Fibroblast of lung (primary cell): ENCODE measurements around the gene TTBK2. TPM values are rescaled to one million over a fixed set of nuclear protein-coding genes. Genes with fewer than 3 reads are reported as not detected.
"Not testable (repeated sequence)": the region's sequence is repeated elsewhere in the genome, so short reads cannot be mapped to it uniquely, and the experiment has no call there.

Experiments
- DNase-seq, 2 donors: peaks; one replicate each; pipeline versions ENCODE4 v3.0.0 to v3.0.0-alpha.2; 2010; ENCODE audit warnings: low read depth in 2 of 2
- H2AFZ ChIP-seq: 2 replicates; pipeline ENCODE4 v1.5.1; 2012; ENCODE audit warnings: low read length, control low read depth, inconsistent platforms
- H3K27ac ChIP-seq: 2 replicates; pipeline ENCODE4 v1.5.1; 2011; ENCODE audit warnings: low read length, control low read depth; ENCODE audit not compliant: insufficient read depth
- H3K27me3 ChIP-seq: 2 replicates; pipeline ENCODE4 v1.5.1; 2011; ENCODE audit warnings: mild to moderate bottlenecking, low read length; ENCODE audit not compliant: control insufficient read depth, insufficient read depth
- H3K36me3 ChIP-seq: 2 replicates; pipeline ENCODE4 v1.5.1; 2011; ENCODE audit warnings: low read length; ENCODE audit not compliant: control insufficient read depth, insufficient read depth
- H3K4me1 ChIP-seq: 2 replicates; pipeline ENCODE4 v1.5.1; 2011; ENCODE audit warnings: low read length; ENCODE audit not compliant: control insufficient read depth, insufficient read depth; ENCODE audit errors: extremely low read depth
- H3K4me2 ChIP-seq: 2 replicates; pipeline ENCODE4 v1.5.1; 2011; ENCODE audit warnings: low read length, control low read depth; ENCODE audit not compliant: insufficient read depth; ENCODE audit errors: extremely low read depth
- H3K4me3 ChIP-seq, 4 experiments: fragments of 200-600 bp in 1 of 4; sonication (generic) in 1 of 4; replicated peaks in 1 of 4; 2 replicates each; pipeline ENCODE4 v1.5.1; 2011 to 2016; ENCODE audit warnings: low read length in 4 of 4, low read depth in 3 of 4, mild to moderate bottlenecking in 3 of 4, control low read depth in 2 of 4, inconsistent platforms in 1 of 4, mixed read lengths in 1 of 4; ENCODE audit not compliant: insufficient read depth in 1 of 4; ENCODE audit errors: control extremely low read depth in 1 of 4
- H3K79me2 ChIP-seq: 2 replicates; pipeline ENCODE4 v1.5.1; 2012; ENCODE audit warnings: mild to moderate bottlenecking, low read length, inconsistent platforms; ENCODE audit not compliant: control insufficient read depth, insufficient read depth
- H3K9ac ChIP-seq: 2 replicates; pipeline ENCODE4 v1.5.1; 2011; ENCODE audit warnings: mild to moderate bottlenecking, low read length, control low read depth; ENCODE audit not compliant: insufficient read depth
- H3K9me3 ChIP-seq: 2 replicates; pipeline ENCODE4 v1.5.1; 2012; ENCODE audit warnings: low read depth, low read length; ENCODE audit not compliant: control insufficient read depth, insufficient read depth
- H4K20me1 ChIP-seq: 2 replicates; pipeline ENCODE4 v1.5.1; 2011; ENCODE audit warnings: low read length; ENCODE audit not compliant: control insufficient read depth, insufficient read depth; ENCODE audit errors: extremely low read depth
- EZH2 ChIP-seq: IDR thresholded peaks from 2 replicates; pipeline ENCODE4 v1.5.1; 2012; ENCODE audit warnings: low read length, control low read depth, mild to moderate bottlenecking; ENCODE audit errors: missing control alignments
- polyA plus RNA-seq, 2 donors: library from polyadenylated mRNA; depleted of rRNA in 1 of 2; stranded (reverse) in 1 of 2; unstranded in 1 of 2; fragments of >200 nt; gene quantifications; 2 replicates each; pipeline ENCODE4 v1.2.1, GENCODE V29; 2011 to 2012; ENCODE audit warnings: missing spikeins in 1 of 2
- total RNA-seq: library from RNA; depleted of rRNA; stranded (reverse); fragments of >200 nt; gene quantifications from 2 replicates; pipeline ENCODE4 v1.2.1, GENCODE V29; 2014
- TF ChIP-seq, protein P1 (sequence below), 2 donors: IDR thresholded peaks in 1 of 2; conservative IDR thresholded peaks in 1 of 2; 1 replicate in 1 of 2; 2 replicates in 1 of 2; pipeline ENCODE4 v1.5.1; 2011 to 2012; ENCODE audit warnings: low read length in 2 of 2, control low read depth in 1 of 2, inconsistent platforms in 1 of 2, low read depth in 1 of 2, mild to moderate bottlenecking in 1 of 2

The TTBK2 gene
- total and polyA plus RNA-seq, 2 donors (not counting 1 experiment from before 2014, with no cell fraction given), result 5.6 to 16.2 TPM

DNA sequence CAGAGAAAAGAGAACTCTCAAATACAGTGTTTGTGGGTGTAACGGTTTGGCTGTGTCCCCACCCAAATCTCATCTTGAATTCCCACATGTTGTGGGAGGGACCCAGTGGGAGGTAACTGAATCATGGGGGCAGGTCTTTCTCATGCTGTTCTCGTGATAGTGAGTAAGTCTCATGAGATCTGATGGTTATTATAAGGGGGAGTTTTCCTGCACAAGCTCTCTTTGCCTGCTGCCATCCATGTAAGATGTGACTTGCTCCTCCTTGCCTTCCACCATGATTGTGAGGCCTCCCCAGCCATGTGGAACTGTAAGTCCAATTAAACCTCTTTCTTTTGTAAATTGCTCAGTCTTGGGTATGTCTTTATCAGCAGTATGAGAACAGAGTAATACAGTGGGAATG, 158.8 kb downstream of the TTBK2 start:
- not testable (repeated sequence) for H4K20me1 ChIP-seq, DNase-seq, H3K4me1 ChIP-seq, H2AFZ ChIP-seq, H3K36me3 ChIP-seq, H3K79me2 ChIP-seq, H3K27ac ChIP-seq, H3K4me2 ChIP-seq, H3K9me3 ChIP-seq, H3K4me3 ChIP-seq, H3K9ac ChIP-seq, H3K27me3 ChIP-seq

DNA sequence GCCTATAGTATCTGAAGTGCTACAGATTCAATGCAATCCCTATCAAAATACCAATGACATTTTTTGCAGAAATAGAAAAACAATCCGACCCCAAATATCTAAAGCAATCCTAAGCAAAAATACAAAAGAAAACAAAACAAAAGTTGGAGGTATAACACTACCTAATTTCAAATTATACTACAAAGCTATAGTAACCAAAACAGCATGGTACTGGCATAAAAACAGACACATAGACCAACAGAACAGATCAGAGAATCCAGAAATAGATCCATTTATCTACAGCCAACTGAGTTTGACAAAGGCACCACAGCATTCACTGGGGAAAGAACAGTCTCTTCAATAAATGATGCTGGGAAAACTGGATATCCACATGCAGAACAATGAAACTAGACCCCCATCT, 159.8 kb downstream of the TTBK2 start:
- no peaks in the 10 kb centered on the region for H4K20me1 ChIP-seq
- TF ChIP-seq EZH2, result no peak
- TF ChIP-seq, protein P1, sequence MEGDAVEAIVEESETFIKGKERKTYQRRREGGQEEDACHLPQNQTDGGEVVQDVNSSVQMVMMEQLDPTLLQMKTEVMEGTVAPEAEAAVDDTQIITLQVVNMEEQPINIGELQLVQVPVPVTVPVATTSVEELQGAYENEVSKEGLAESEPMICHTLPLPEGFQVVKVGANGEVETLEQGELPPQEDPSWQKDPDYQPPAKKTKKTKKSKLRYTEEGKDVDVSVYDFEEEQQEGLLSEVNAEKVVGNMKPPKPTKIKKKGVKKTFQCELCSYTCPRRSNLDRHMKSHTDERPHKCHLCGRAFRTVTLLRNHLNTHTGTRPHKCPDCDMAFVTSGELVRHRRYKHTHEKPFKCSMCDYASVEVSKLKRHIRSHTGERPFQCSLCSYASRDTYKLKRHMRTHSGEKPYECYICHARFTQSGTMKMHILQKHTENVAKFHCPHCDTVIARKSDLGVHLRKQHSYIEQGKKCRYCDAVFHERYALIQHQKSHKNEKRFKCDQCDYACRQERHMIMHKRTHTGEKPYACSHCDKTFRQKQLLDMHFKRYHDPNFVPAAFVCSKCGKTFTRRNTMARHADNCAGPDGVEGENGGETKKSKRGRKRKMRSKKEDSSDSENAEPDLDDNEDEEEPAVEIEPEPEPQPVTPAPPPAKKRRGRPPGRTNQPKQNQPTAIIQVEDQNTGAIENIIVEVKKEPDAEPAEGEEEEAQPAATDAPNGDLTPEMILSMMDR (conservative IDR thresholded peaks at IDR 0.05 in 1 of 2, IDR thresholded peaks at IDR 0.05 in 1 of 2; ENCODE audit: low read depth in 1 of 2, low read length in 2 of 2), result no peak
- no peak overlapping the region for H3K4me2 ChIP-seq

DNA sequence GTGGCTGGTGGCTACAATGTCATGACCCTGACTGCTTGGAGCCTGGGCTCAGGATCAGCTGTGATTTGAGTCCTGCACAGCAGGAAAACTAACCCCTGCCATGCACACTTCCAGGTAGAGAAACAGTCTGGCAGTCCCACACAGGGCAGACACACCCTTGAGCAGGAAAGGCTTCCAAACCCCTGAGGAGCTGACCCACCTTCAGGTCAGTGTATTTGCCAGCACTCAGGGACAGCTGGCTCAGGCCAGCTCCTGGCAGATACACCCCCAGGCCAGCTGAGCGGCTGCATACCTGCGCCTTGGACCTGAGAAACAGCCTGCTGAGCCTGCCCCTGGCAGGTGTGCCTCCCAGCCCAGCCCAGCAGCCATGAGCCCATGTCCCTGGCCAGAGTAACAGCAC, 161.5 kb downstream of the TTBK2 start:
- no peak overlapping the region for H3K4me2 ChIP-seq
- no peak overlapping the region for H3K27ac ChIP-seq
- H3K79me2 ChIP-seq, result no peaks in the 10 kb centered on the region
- no peaks in the 10 kb centered on the region for H3K9me3 ChIP-seq
- no peak overlapping the region for H2AFZ ChIP-seq
- no peak for DNase-seq
- no peaks in the 10 kb centered on the region for H3K36me3 ChIP-seq
- TF ChIP-seq, protein P1 (conservative IDR thresholded peaks at IDR 0.05 in 1 of 2, IDR thresholded peaks at IDR 0.05 in 1 of 2; ENCODE audit: low read depth in 1 of 2, low read length in 2 of 2), result no peak
- TF ChIP-seq EZH2, result no peak
- H3K4me3 ChIP-seq, result no peak overlapping the region
- no peak overlapping the region for H3K9ac ChIP-seq
- H3K27me3 ChIP-seq, result no peaks in the 10 kb centered on the region
- no peaks in the 10 kb centered on the region for H3K4me1 ChIP-seq
- no peaks in the 10 kb centered on the region for H4K20me1 ChIP-seq

More for the DNA sequence above, 159.8 kb downstream of the TTBK2 start:
- H3K4me3 ChIP-seq, result no peak overlapping the region
- no peak overlapping the region for H3K27ac ChIP-seq
- H3K4me1 ChIP-seq, result no peaks in the 10 kb centered on the region
- no peaks in the 10 kb centered on the region for H3K27me3 ChIP-seq
- DNase-seq, result no peak
- H2AFZ ChIP-seq, result no peak overlapping the region
- H3K79me2 ChIP-seq, result no peaks in the 10 kb centered on the region
- no peak overlapping the region for H3K9ac ChIP-seq
- H3K36me3 ChIP-seq, result no peaks in the 10 kb centered on the region
- no peaks in the 10 kb centered on the region for H3K9me3 ChIP-seq
